Trophoblast cell (in vitro differentiated cells and primary cell): ENCODE data around the gene ZBTB7A.
A peak's percentile ranks its signal among the peaks of the same experiment; 100 is the strongest.

ENCODE experiments used
- DNase-seq, 2 donors: peaks; one replicate each; pipeline ENCODE4 v3.0.0-alpha.2; 2016
- H2AFZ ChIP-seq: 2 replicates; pipeline ENCODE4 v1.6.1; 2013; ENCODE audit warnings: low read length, moderate library complexity, mild to moderate bottlenecking; ENCODE audit not compliant: insufficient read depth, poor library complexity
- H2AK5ac ChIP-seq: 2 replicates; pipeline ENCODE4 v1.6.1; 2013; ENCODE audit warnings: mild to moderate bottlenecking, low read length
- H2BK120ac ChIP-seq: 2 replicates; pipeline ENCODE4 v1.6.1; 2013; ENCODE audit warnings: low read length, mild to moderate bottlenecking, moderate library complexity; ENCODE audit not compliant: insufficient read depth, poor library complexity
- H2BK12ac ChIP-seq: 2 replicates; pipeline ENCODE4 v1.6.1; 2013; ENCODE audit warnings: mild to moderate bottlenecking, low read length, moderate library complexity
- H2BK5ac ChIP-seq: 2 replicates; pipeline ENCODE4 v1.6.1; 2013; ENCODE audit warnings: low read length, low read depth, moderate library complexity, mild to moderate bottlenecking; ENCODE audit not compliant: poor library complexity
- H3K14ac ChIP-seq: 2 replicates; pipeline ENCODE4 v1.6.1; 2013; ENCODE audit warnings: mild to moderate bottlenecking, low read length
- H3K18ac ChIP-seq: 2 replicates; pipeline ENCODE4 v1.6.1; 2013; ENCODE audit warnings: mild to moderate bottlenecking, low read length
- H3K23ac ChIP-seq: 2 replicates; pipeline ENCODE4 v1.6.1; 2013; ENCODE audit warnings: low read length
- H3K27ac ChIP-seq: 2 replicates; pipeline ENCODE4 v1.5.1; 2013; ENCODE audit warnings: low read depth, mild to moderate bottlenecking, inconsistent platforms, low read length, moderate library complexity
- H3K27me3 ChIP-seq: 2 replicates; pipeline ENCODE4 v1.6.1; 2013; ENCODE audit warnings: inconsistent platforms, mild to moderate bottlenecking, low read length, moderate library complexity; ENCODE audit not compliant: insufficient read depth
- H3K36me3 ChIP-seq, 2 experiments: 1 replicate in 1 of 2; 2 replicates in 1 of 2; pipeline ENCODE4 v1.6.1; 2013; ENCODE audit warnings: low read length in 2 of 2, mild to moderate bottlenecking in 2 of 2, moderate library complexity in 1 of 2; ENCODE audit not compliant: insufficient read depth in 2 of 2, control insufficient read depth in 1 of 2
- H3K4ac ChIP-seq: 2 replicates; pipeline ENCODE4 v1.6.1; 2013; ENCODE audit warnings: low read depth, mild to moderate bottlenecking, low read length, moderate library complexity
- H3K4me1 ChIP-seq, 2 experiments: 1 replicate in 1 of 2; 2 replicates in 1 of 2; pipeline ENCODE4 v1.6.1; 2013; ENCODE audit warnings: low read length in 2 of 2, mild to moderate bottlenecking in 2 of 2, moderate library complexity in 1 of 2; ENCODE audit not compliant: insufficient read depth in 2 of 2, control insufficient read depth in 1 of 2
- H3K4me2 ChIP-seq: 2 replicates; pipeline ENCODE4 v1.6.1; 2013; ENCODE audit warnings: inconsistent platforms, mild to moderate bottlenecking, low read length, moderate library complexity
- H3K4me3 ChIP-seq: 2 replicates; pipeline ENCODE4 v1.5.1; 2013; ENCODE audit warnings: mild to moderate bottlenecking, low read depth, low read length, inconsistent platforms
- H3K79me1 ChIP-seq: one replicate; pipeline ENCODE4 v1.6.1; 2013; ENCODE audit warnings: low read length
- H3K79me2 ChIP-seq: 2 replicates; pipeline ENCODE4 v1.6.1; 2013; ENCODE audit warnings: low read length, mild to moderate bottlenecking; ENCODE audit not compliant: control insufficient read depth, insufficient read depth, poor library complexity
- H3K9ac ChIP-seq: 2 replicates; pipeline ENCODE4 v1.6.1; 2013; ENCODE audit warnings: mild to moderate bottlenecking, low read length
- H3K9me3 ChIP-seq: 2 replicates; pipeline ENCODE4 v1.6.1; 2013; ENCODE audit warnings: low read depth, mild to moderate bottlenecking, control low read depth, inconsistent platforms, low read length; ENCODE audit not compliant: insufficient read depth
- H4K12ac ChIP-seq: 2 replicates; pipeline ENCODE4 v1.6.1; 2013; ENCODE audit warnings: low read depth, mild to moderate bottlenecking, low read length, moderate library complexity
- H4K8ac ChIP-seq: 2 replicates; pipeline ENCODE4 v1.6.1; 2013; ENCODE audit warnings: low read depth, mild to moderate bottlenecking, low read length, moderate library complexity
- H4K91ac ChIP-seq: one replicate; pipeline ENCODE4 v1.6.1; 2013; ENCODE audit warnings: low read depth, mild to moderate bottlenecking, low read length, moderate library complexity
- WGBS: extraction: QIAGEN DNeasy Blood & Tissue Kit; methylation state at CpG from one replicate; pipeline ENCODE4 v1.1.7; 2013; ENCODE audit warnings: missing lambda C conversion rate; ENCODE audit not compliant: insufficient read length, insufficient coverage; ENCODE audit errors: extremely low coverage; 5-methylcytosine and 5-hydroxymethylcytosine counted together

Gene ZBTB7A

GRCh38 chr19:4037301-4037949 is 29.3 kb downstream of the ZBTB7A start:
- no peaks in the 10 kb centered on the region for H3K27me3 ChIP-seq
- no peak for DNase-seq
- no peaks in the 10 kb centered on the region for H3K4me1 ChIP-seq
- no peaks in the 10 kb centered on the region for H3K79me2 ChIP-seq
- H4K91ac ChIP-seq: no peak overlapping the region
- H3K23ac ChIP-seq: no peak overlapping the region
- H2BK5ac ChIP-seq: no peak overlapping the region
- no peak overlapping the region for H3K14ac ChIP-seq
- H3K9me3 ChIP-seq: peaks cover 10% of the 10 kb centered on the region
- no peaks in the 10 kb centered on the region for H3K79me1 ChIP-seq
- H3K9ac ChIP-seq: no peak overlapping the region
- no peak overlapping the region for H3K4me2 ChIP-seq
- no peak overlapping the region for H2AK5ac ChIP-seq
- no peak overlapping the region for H3K4ac ChIP-seq
- no peak overlapping the region for H3K4me3 ChIP-seq
- no peak overlapping the region for H4K8ac ChIP-seq
- no peak overlapping the region for H3K27ac ChIP-seq
- peaks cover 58 to 64% of the 10 kb centered on the region in 2 experiments for H3K36me3 ChIP-seq
- no peak overlapping the region for H2AFZ ChIP-seq
- H4K12ac ChIP-seq: no peak overlapping the region
- no peak overlapping the region for H3K18ac ChIP-seq
- no peak overlapping the region for H2BK12ac ChIP-seq
- no CpG with 5 or more reads among the region's 54 CpGs for WGBS
- no peak overlapping the region for H2BK120ac ChIP-seq

- Histone ChIP-seq H2AFZ (no peak overlapping the region), H3K18ac (no peak overlapping the region), H4K12ac (no peak overlapping the region), H3K4ac (no peak overlapping the region), H2BK12ac (no peak overlapping the region), H3K14ac (no peak overlapping the region), H2BK5ac (no peak overlapping the region), H3K4me1 (no peaks in the 10 kb centered on the region), H2BK120ac (no peak overlapping the region), H3K79me1 (no peaks in the 10 kb centered on the region), H3K27me3 (no peaks in the 10 kb centered on the region), H3K23ac (peak overlapping the region; percentile 28), H2AK5ac (no peak overlapping the region), H3K79me2 (no peaks in the 10 kb centered on the region), H3K4me3 (no peak overlapping the region), H3K36me3 (peaks cover 59 to 65% of the 10 kb centered on the region in 2 experiments), H4K8ac (no peak overlapping the region), H4K91ac (no peak overlapping the region), H3K9ac (no peak overlapping the region), H3K27ac (no peak overlapping the region), H3K9me3 (peaks cover 11% of the 10 kb centered on the region), H3K4me2 (no peak overlapping the region)
- WGBS: no CpG with 5 or more reads among the region's 25 CpGs
- DNase-seq: no peak
Observed at GRCh38 chr19:4036576-4037300, 30.0 kb downstream of the ZBTB7A start.

GRCh38 chr19:4035582-4035981 is 31.1 kb downstream of the ZBTB7A start:
- Histone ChIP-seq H3K9ac (no peak overlapping the region), H3K79me2 (no peaks in the 10 kb centered on the region), H3K27ac (no peak overlapping the region), H3K4me3 (peak overlapping the region; percentile 46), H3K4me1 (no peaks in the 10 kb centered on the region), H4K91ac (no peak overlapping the region), H2AK5ac (no peak overlapping the region), H3K14ac (no peak overlapping the region), H3K9me3 (peaks cover 11% of the 10 kb centered on the region), H3K36me3 (peaks cover 71 to 75% of the 10 kb centered on the region in 2 experiments), H4K12ac (no peak overlapping the region), H3K79me1 (no peaks in the 10 kb centered on the region), H2BK12ac (no peak overlapping the region), H2BK5ac (no peak overlapping the region), H3K4me2 (no peak overlapping the region), H3K18ac (no peak overlapping the region), H3K4ac (no peak overlapping the region), H3K23ac (peak overlapping the region; percentile 93), H2AFZ (no peak overlapping the region), H2BK120ac (no peak overlapping the region), H4K8ac (no peak overlapping the region), H3K27me3 (no peaks in the 10 kb centered on the region)
- no CpG with 5 or more reads among the region's 10 CpGs for WGBS
- no peak for DNase-seq

- WGBS: no CpG with 5 or more reads among the region's 19 CpGs
- Histone ChIP-seq H2AFZ (no peak overlapping the region), H3K27me3 (no peaks in the 10 kb centered on the region), H2BK5ac (no peak overlapping the region), H4K8ac (no peak overlapping the region), H2AK5ac (no peak overlapping the region), H4K91ac (no peak overlapping the region), H3K9ac (no peak overlapping the region), H4K12ac (no peak overlapping the region), H3K9me3 (peaks cover 11% of the 10 kb centered on the region), H3K4me1 (no peaks in the 10 kb centered on the region), H3K27ac (no peak overlapping the region), H2BK120ac (no peak overlapping the region), H3K4me3 (no peak overlapping the region), H3K4ac (no peak overlapping the region), H3K79me1 (no peaks in the 10 kb centered on the region), H3K4me2 (no peak overlapping the region), H3K79me2 (no peaks in the 10 kb centered on the region), H3K23ac (no peak overlapping the region), H3K14ac (no peak overlapping the region), H3K36me3 (peaks cover 73 to 74% of the 10 kb centered on the region in 2 experiments), H3K18ac (no peak overlapping the region), H2BK12ac (no peak overlapping the region)
- no peak for DNase-seq
Observed at GRCh38 chr19:4035018-4035566, 31.6 kb downstream of the ZBTB7A start.
